HFFc6 (cell line): Measurements from ENCODE around the gene FNIP1. TPM values are rescaled to one million over a fixed set of nuclear protein-coding genes. Genes with fewer than 3 reads are reported as not detected.

Source experiments
- DNase-seq: peaks from one replicate; pipeline ENCODE4 v3.0.0-alpha.2; 2018
- H3K27ac Mint-ChIP-seq: 2 replicates; pipeline ENCODE4 v1.8.0; 2020; ENCODE audit warnings: mild to moderate bottlenecking, mixed read lengths
- H3K27me3 Mint-ChIP-seq: 2 replicates; pipeline ENCODE4 v1.8.0; 2021; ENCODE audit warnings: mild to moderate bottlenecking, moderate library complexity, mixed read lengths; ENCODE audit not compliant: insufficient read depth
- H3K36me3 Mint-ChIP-seq: 2 replicates; pipeline ENCODE4 v1.8.0; 2021; ENCODE audit warnings: low read depth, mixed read lengths
- H3K4me1 Mint-ChIP-seq: 2 replicates; pipeline ENCODE4 v1.8.0; 2020; ENCODE audit warnings: low read depth, mixed read lengths
- H3K4me3 Mint-ChIP-seq: 2 replicates; pipeline ENCODE4 v1.8.0; 2020; ENCODE audit warnings: mild to moderate bottlenecking, moderate library complexity, mixed read lengths
- H3K9me3 Mint-ChIP-seq: 2 replicates; pipeline ENCODE4 v1.8.0; 2020; ENCODE audit warnings: mild to moderate bottlenecking, mixed read lengths
- CTCF ChIP-seq: fragments of 200-600 bp; sonication (generic); IDR thresholded peaks from 2 replicates; pipeline ENCODE4 v1.5.0; 2021; ENCODE audit warnings: antibody characterized with exemption, mild to moderate bottlenecking
- total RNA-seq, 6 experiments: library from RNA; stranded (reverse); fragmentation: NEBNext Ultra II Directional; extraction: Animal tissue kit (Norgen Biotek cat#: 25700); gene quantifications; 2 replicates in 1 of 6; 3 replicates in 5 of 6; pipeline ENCODE4 v1.2.3, GENCODE V29; 2021

FNIP1 gene
- total RNA-seq, 6 experiments from 2014 or later: 19.9 to 24.8 (median 22.1) TPM

GRCh38 chr5:131810510-131811249, 13.9 kb upstream of the FNIP1 start:
- DNase-seq: peak; percentile 25
- Mint-ChIP-seq H3K36me3 (peaks cover 10% of the 10 kb centered on the region; the same call in 1 of the 2 replicates), H3K27me3 (peaks cover 2% of the 10 kb centered on the region), H3K27ac (no peak overlapping the region), H3K9me3 (0 out of 2 replicates have a peak, but pooled peaks cover 7% of the 10 kb centered on the region), H3K4me1 (peaks cover 23% of the 10 kb centered on the region), H3K4me3 (no peak overlapping the region)
- peak; percentile 59; the same call in 1 of the 2 replicates for TF ChIP-seq CTCF

- Mint-ChIP-seq H3K9me3 (no peaks in the 10 kb centered on the region), H3K4me1 (peaks cover 30% of the 10 kb centered on the region), H3K36me3 (peaks cover 18% of the 10 kb centered on the region), H3K4me3 (peak overlapping the region; percentile 99), H3K27ac (peak overlapping the region; percentile 96), H3K27me3 (no peaks in the 10 kb centered on the region)
- peak; percentile 61 for DNase-seq
- no peak for TF ChIP-seq CTCF
Observed at GRCh38 chr5:131795879-131796792, 681 bp downstream of the FNIP1 start.

- Mint-ChIP-seq H3K36me3 (peaks cover 18% of the 10 kb centered on the region), H3K27ac (peak overlapping the region; percentile 96), H3K9me3 (no peaks in the 10 kb centered on the region), H3K4me3 (peak overlapping the region; percentile 99), H3K27me3 (no peaks in the 10 kb centered on the region), H3K4me1 (peaks cover 39% of the 10 kb centered on the region)
- no peak for TF ChIP-seq CTCF
- no peak for DNase-seq
Observed at GRCh38 chr5:131795228-131795627, 1.6 kb downstream of the FNIP1 start.

- Mint-ChIP-seq H3K36me3 (peaks cover 22% of the 10 kb centered on the region), H3K9me3 (no peaks in the 10 kb centered on the region), H3K4me3 (peak overlapping the region; percentile 99), H3K27ac (peak overlapping the region; percentile 38; the same call in 1 of the 2 replicates), H3K27me3 (no peaks in the 10 kb centered on the region), H3K4me1 (peaks cover 46% of the 10 kb centered on the region)
- no peak for DNase-seq
- no peak for TF ChIP-seq CTCF
Observed at GRCh38 chr5:131794586-131794985, 2.2 kb downstream of the FNIP1 start.

GRCh38 chr5:131792896-131793295, 3.9 kb downstream of the FNIP1 start:
- TF ChIP-seq CTCF: no peak
- Mint-ChIP-seq H3K4me1 (peaks cover 50% of the 10 kb centered on the region), H3K27ac (no peak overlapping the region), H3K9me3 (no peaks in the 10 kb centered on the region), H3K36me3 (peaks cover 24% of the 10 kb centered on the region), H3K4me3 (no peak overlapping the region), H3K27me3 (no peaks in the 10 kb centered on the region)
- no peak for DNase-seq
